Activated naive CD8-positive, alpha-beta T cell treated with anti-CD3 and anti-CD28 coated beads, Interleukin-2, amount 10 ng/mL, durations not matched to agents 7 days and 5 days (primary cell): ENCODE measurements around the gene MICU1. TPM values are rescaled to one million over a fixed set of nuclear protein-coding genes. Genes with fewer than 3 reads are reported as not detected.
"Not testable (repeated sequence)": the region's sequence is repeated elsewhere in the genome, so short reads cannot be mapped to it uniquely, and the experiment has no call there.

Source experiments
- ATAC-seq: fragments of 150-1000 bp; cut with Tn5 transposase; one replicate; pipeline ENCODE4 v1.10.0; 2021; ENCODE audit warnings: low read depth, moderate library complexity
- POLR2A ChIA-PET: fragments of 350-600 bp; sonication (Branson Sonifier 250); formaldehyde crosslinking; loops from one replicate; lab custom pipeline; 2021; ENCODE audit warnings: antibody characterized with exemption; lab: Charles Lee
- DNase-seq: peaks from one replicate; pipeline ENCODE4 v3.0.0; 2021
- H3K27ac Mint-ChIP-seq: one replicate; pipeline ENCODE4 v1.8.0; 2022; ENCODE audit warnings: mild to moderate bottlenecking, mixed read lengths
- H3K27me3 Mint-ChIP-seq: one replicate; pipeline ENCODE4 v1.8.0; 2022; ENCODE audit warnings: mild to moderate bottlenecking, moderate library complexity, mixed read lengths
- H3K36me3 Mint-ChIP-seq: one replicate; pipeline ENCODE4 v1.8.0; 2021; ENCODE audit warnings: mild to moderate bottlenecking, mixed read lengths
- H3K4me1 Mint-ChIP-seq: one replicate; pipeline ENCODE4 v1.8.0; 2021; ENCODE audit warnings: mixed read lengths
- H3K4me3 Mint-ChIP-seq: one replicate; pipeline ENCODE4 v1.8.0; 2022; ENCODE audit warnings: mild to moderate bottlenecking, moderate library complexity, mixed read lengths
- H3K9me3 Mint-ChIP-seq: one replicate; pipeline ENCODE4 v1.8.0; 2021; ENCODE audit warnings: mixed read lengths
- total RNA-seq, 2 experiments: library from RNA; stranded (reverse); gene quantifications; one replicate each; pipeline ENCODE4 v1.2.3, GENCODE V29; 2021

The MICU1 gene
- total RNA-seq, 2 experiments from 2014 or later, result 24.6 to 30.0 TPM

- Mint-ChIP-seq H3K4me1 (no peaks in the 10 kb centered on the region), H3K27ac (no peak overlapping the region), H3K27me3 (peaks cover 12% of the 10 kb centered on the region), H3K4me3 (no peak overlapping the region), H3K9me3 (no peaks in the 10 kb centered on the region), H3K36me3 (no peaks in the 10 kb centered on the region)
- POLR2A ChIA-PET, result no interaction called here
- no peak for ATAC-seq
- no peak for DNase-seq
Measured at GRCh38 chr10:72648301-72648700, 22.4 kb upstream of the MICU1 start.

DNA sequence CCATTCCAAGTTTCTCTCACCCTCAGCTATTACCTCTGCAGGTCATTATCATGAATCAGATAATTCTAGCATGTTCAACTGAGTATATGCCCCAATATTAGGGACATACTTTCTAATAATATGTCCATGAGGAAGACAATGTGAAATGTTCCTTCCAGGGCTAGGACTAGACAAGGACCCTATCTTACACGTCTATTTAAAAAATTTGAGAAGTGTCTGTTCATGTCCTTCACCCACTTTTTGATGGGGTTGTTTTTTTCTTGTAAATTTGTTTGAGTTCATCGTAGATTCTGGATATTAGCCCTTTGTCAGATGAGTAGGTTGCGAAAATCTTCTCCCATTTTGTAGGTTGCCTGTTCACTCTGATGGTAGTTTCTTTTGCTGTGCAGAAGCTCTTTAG is 21.1 kb upstream of the MICU1 start:
- ATAC-seq, POLR2A ChIA-PET, H3K4me3 Mint-ChIP-seq, H3K36me3 Mint-ChIP-seq, H3K4me1 Mint-ChIP-seq, H3K27ac Mint-ChIP-seq, H3K9me3 Mint-ChIP-seq, DNase-seq: not testable (repeated sequence)
- peaks cover 12% of the 10 kb centered on the region for H3K27me3 Mint-ChIP-seq

GRCh38 chr10:72645263-72645858 is 19.5 kb upstream of the MICU1 start:
- Mint-ChIP-seq H3K27me3 (peaks cover 12% of the 10 kb centered on the region), H3K9me3 (no peaks in the 10 kb centered on the region), H3K4me3 (no peak overlapping the region), H3K4me1 (no peaks in the 10 kb centered on the region), H3K36me3 (no peaks in the 10 kb centered on the region), H3K27ac (no peak overlapping the region)
- no peak for DNase-seq
- no peak for ATAC-seq
- POLR2A ChIA-PET, result no interaction called here

DNA sequence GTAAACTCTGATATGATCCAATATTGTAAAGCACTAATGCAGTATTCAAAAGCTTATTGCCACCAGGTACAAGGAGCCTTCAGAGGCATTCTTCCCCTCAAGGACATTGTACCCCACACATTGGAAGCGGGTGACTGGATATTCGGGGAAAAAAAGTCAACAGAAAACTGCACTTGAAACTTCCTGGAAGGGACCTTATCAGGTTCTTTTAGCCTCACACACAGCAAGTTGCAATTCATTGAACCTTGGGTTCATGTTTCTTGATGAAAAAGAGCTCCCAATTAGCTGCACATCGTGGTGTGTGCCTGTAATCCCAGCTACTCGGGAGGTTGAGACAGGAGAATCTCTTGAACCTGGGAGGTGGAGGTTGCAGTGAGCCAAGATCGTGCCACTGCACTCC is 16.4 kb upstream of the MICU1 start:
- POLR2A ChIA-PET, result no interaction called here
- Mint-ChIP-seq H3K4me3 (no peak overlapping the region), H3K9me3 (no peaks in the 10 kb centered on the region), H3K4me1 (peaks cover 3% of the 10 kb centered on the region), H3K36me3 (no peaks in the 10 kb centered on the region), H3K27ac (no peak overlapping the region), H3K27me3 (peaks cover 14% of the 10 kb centered on the region)
- no peak for ATAC-seq
- no peak for DNase-seq

- Mint-ChIP-seq H3K4me3 (no peak overlapping the region), H3K36me3 (no peaks in the 10 kb centered on the region), H3K4me1 (peaks cover 5% of the 10 kb centered on the region), H3K27me3 (peaks cover 1% of the 10 kb centered on the region), H3K9me3 (no peaks in the 10 kb centered on the region), H3K27ac (no peak overlapping the region)
- DNase-seq (no peak), ATAC-seq (no peak)
- POLR2A ChIA-PET, result no interaction called here
Measured at GRCh38 chr10:72639441-72639873, 13.6 kb upstream of the MICU1 start.

DNA sequence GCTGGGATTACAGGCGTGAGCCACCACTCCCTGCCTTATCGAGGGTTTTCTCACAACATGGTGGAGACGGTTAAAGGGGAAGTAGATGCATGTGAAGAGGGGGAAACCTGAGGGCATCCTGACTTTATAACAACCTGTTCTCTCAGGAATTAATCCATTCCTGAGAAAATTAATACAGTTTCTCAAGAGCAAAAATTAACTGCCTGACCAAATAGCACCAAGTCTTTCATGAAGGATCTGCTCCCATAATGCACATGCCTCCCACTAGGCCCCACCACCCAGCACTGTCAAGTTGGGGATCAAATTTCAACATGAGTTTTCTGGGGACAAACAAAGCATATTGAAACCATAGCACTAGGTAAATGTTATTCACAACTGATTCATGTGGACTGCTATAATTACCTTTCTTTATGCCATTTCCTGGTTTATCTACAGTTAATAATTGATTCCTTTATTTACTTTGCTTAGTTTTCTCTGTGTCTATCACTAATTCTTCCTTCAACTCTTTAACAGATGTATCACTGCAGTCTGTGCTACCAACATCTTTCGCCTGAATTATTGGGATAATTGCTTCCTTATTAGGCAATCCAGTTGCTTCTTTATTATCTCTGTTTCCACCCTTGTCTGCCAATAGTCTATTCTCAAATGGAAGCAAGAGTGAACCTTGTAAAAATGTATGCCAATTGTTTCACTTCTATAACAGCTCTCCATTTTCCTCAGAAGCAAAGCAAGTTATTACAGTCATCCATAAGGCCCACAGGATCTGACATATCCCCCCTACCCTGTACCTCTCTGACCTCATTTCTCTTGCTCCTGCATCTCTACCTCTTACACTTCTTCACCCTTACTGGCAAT is 12.9 kb upstream of the MICU1 start:
- Mint-ChIP-seq H3K4me3 (no peak overlapping the region), H3K4me1 (peaks cover 5% of the 10 kb centered on the region), H3K27me3 (peaks cover 1% of the 10 kb centered on the region), H3K27ac (no peak overlapping the region), H3K36me3 (no peaks in the 10 kb centered on the region), H3K9me3 (no peaks in the 10 kb centered on the region)
- POLR2A ChIA-PET, result no interaction called here
- ATAC-seq, result no peak
- DNase-seq, result no peak

DNA sequence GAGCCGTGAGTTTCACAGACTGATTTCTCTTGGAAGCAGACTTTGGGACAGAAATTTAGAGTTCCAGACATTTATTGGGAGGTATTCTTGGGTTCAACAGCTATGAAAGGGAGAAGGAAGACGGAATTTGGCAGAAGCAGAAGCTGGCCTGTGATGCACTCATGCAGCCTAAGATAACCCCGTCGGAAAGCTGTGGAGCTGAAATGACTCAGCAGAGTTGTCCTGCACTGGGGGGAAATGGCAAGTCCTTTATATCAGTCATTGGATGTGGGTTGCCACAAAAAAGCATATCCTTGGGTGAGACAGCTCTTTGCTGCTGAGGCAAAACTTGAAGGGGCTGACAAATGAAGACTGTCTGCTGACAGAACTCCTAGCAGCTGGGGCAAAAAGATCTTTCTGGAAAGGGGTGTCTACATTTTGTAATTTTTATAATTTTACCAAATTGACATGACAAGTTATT is 11.5 kb upstream of the MICU1 start:
- peak; percentile 89 for ATAC-seq
- Mint-ChIP-seq H3K4me1 (peaks cover 5% of the 10 kb centered on the region), H3K27me3 (peaks cover 7% of the 10 kb centered on the region), H3K9me3 (no peaks in the 10 kb centered on the region), H3K4me3 (no peak overlapping the region), H3K36me3 (no peaks in the 10 kb centered on the region), H3K27ac (no peak overlapping the region)
- POLR2A ChIA-PET, result interaction anchor here (0.9 kb wide), 1 partner anchor 54 kb away, joined by 5 read pairs; the partner anchor contains the start of gene MCU
- DNase-seq, result no peak

DNA sequence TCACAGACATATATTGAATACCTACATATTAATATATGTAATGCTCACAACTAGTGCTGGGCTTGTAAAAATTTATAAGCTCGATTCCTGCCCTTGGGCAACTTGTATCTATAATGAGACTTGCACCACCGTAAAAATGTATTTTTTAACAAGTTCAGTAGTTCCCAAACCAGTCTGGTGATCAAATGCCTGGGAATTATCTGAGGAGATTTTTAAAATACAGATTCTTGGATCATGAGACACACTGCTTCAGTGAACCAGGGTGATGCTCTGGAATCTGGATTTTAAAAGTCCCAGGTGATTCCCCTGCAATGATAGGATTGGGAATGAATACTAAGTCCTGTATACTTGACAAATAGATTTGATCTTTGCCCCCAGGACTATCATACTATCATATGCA is 4.3 kb upstream of the MICU1 start:
- H3K36me3 Mint-ChIP-seq, result peaks cover 1% of the 10 kb centered on the region
- ATAC-seq (no peak), DNase-seq (no peak)
- POLR2A ChIA-PET, result no interaction called here
- H3K9me3 Mint-ChIP-seq, result no peaks in the 10 kb centered on the region
- H3K27ac Mint-ChIP-seq, result no peak overlapping the region
- H3K4me3 Mint-ChIP-seq, result no peak overlapping the region
- H3K4me1 Mint-ChIP-seq, result peaks cover 2% of the 10 kb centered on the region
- peaks cover 12% of the 10 kb centered on the region for H3K27me3 Mint-ChIP-seq

- DNase-seq (no peak), ATAC-seq (no peak)
- Mint-ChIP-seq H3K9me3 (no peaks in the 10 kb centered on the region), H3K4me3 (peak overlapping the region; percentile 98), H3K4me1 (peaks cover 6% of the 10 kb centered on the region), H3K27me3 (peaks cover under 1% of the 10 kb centered on the region), H3K27ac (peak overlapping the region; percentile 93), H3K36me3 (peaks cover 3% of the 10 kb centered on the region)
- POLR2A ChIA-PET, result interaction anchor here (1.3 kb wide), 1 partner anchor 471 kb away, joined by 3 read pairs; the partner anchor contains the start of gene P4HA1
Measured at GRCh38 chr10:72626444-72626754, 520 bp upstream of the MICU1 start.

GRCh38 chr10:72625276-72625607 is 637 bp downstream of the MICU1 start:
- Mint-ChIP-seq H3K27ac (peak overlapping the region; percentile 93), H3K27me3 (no peaks in the 10 kb centered on the region), H3K9me3 (no peaks in the 10 kb centered on the region), H3K4me1 (peaks cover 6% of the 10 kb centered on the region), H3K36me3 (peaks cover 3% of the 10 kb centered on the region), H3K4me3 (peak overlapping the region; percentile 98)
- ATAC-seq (no peak), DNase-seq (no peak)
- POLR2A ChIA-PET, result interaction anchor here (0.8 to 1.3 kb wide), 4 partner anchors 67 to 472 kb away, joined by 3 read pairs; partner anchors contain the start of genes MCU and P4HA1

DNA sequence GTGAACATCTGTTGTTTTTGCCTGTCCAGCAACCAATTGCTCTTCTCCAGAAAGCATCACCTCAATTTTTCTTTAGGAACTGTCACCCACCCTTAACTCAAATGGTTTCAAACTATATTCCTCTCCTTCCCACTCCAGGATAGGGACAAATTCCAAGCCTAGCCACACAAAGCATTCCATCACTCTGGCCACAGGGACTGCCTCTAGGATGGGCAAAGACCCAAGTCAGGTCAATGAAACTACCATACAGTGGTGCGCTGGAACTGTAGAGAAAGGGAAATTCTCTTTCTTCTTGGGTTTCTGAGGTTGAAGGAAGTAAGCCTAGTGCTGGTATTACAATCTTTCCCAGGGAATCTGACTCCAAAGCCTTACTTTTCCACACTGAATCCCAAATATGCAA is 3.6 kb downstream of the MICU1 start:
- H3K27ac Mint-ChIP-seq, result no peak overlapping the region
- H3K36me3 Mint-ChIP-seq, result peaks cover 7% of the 10 kb centered on the region
- POLR2A ChIA-PET, result no interaction called here
- ATAC-seq (no peak), DNase-seq (no peak)
- no peaks in the 10 kb centered on the region for H3K27me3 Mint-ChIP-seq
- peaks cover 8% of the 10 kb centered on the region for H3K4me1 Mint-ChIP-seq
- H3K9me3 Mint-ChIP-seq, result no peaks in the 10 kb centered on the region
- H3K4me3 Mint-ChIP-seq, result no peak overlapping the region

DNA sequence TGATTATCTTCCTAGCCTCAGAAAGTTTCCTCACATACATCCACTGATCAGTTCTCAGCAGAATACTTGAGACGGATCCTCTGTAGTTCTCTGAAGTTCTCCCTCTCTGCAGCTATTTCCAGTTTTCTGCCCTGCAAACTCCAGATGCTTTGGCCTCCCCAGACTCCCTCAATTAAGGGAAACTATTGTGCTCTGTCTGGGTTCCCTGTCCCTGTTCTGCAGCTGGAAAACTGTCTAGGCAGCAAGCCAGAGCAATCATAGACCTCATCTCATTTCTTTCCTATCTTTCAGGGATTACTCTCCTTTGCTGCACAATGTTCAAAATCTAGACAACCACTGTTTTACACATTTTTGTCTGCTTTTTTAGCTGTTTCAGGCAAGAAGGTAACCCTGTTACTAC is 9.2 kb downstream of the MICU1 start:
- Mint-ChIP-seq H3K9me3 (peaks cover 9% of the 10 kb centered on the region), H3K27ac (no peak overlapping the region), H3K36me3 (peaks cover 20% of the 10 kb centered on the region), H3K27me3 (no peaks in the 10 kb centered on the region), H3K4me1 (peaks cover 6% of the 10 kb centered on the region), H3K4me3 (no peak overlapping the region)
- ATAC-seq (no peak), DNase-seq (no peak)
- POLR2A ChIA-PET, result no interaction called here

- Mint-ChIP-seq H3K27me3 (no peaks in the 10 kb centered on the region), H3K36me3 (peaks cover 20% of the 10 kb centered on the region), H3K4me3 (no peak overlapping the region), H3K4me1 (peaks cover 9% of the 10 kb centered on the region), H3K27ac (no peak overlapping the region), H3K9me3 (peaks cover 9% of the 10 kb centered on the region)
- no peak for DNase-seq
- POLR2A ChIA-PET, result no interaction called here
- no peak for ATAC-seq
Measured at GRCh38 chr10:72615970-72616369, 9.9 kb downstream of the MICU1 start.
